Skeletal muscle satellite cell (primary cell): ENCODE data around the gene NPAS2.

ENCODE experiments used
- H3K27me3 ChIP-seq: 2 replicates; pipeline ENCODE4 v1.7.0; 2013; ENCODE audit warnings: low read length; ENCODE audit not compliant: control insufficient read depth, insufficient read depth
- H3K36me3 ChIP-seq: 2 replicates; pipeline ENCODE4 v1.7.0; 2013; ENCODE audit warnings: mild to moderate bottlenecking, control low read depth, low read length; ENCODE audit not compliant: insufficient read depth
- H3K4me1 ChIP-seq: 2 replicates; pipeline ENCODE4 v1.7.0; 2013; ENCODE audit warnings: low read length; ENCODE audit not compliant: control insufficient read depth, insufficient read depth
- H3K4me2 ChIP-seq: 2 replicates; pipeline ENCODE4 v1.7.0; 2013; ENCODE audit warnings: mild to moderate bottlenecking, low read length
- H3K4me3 ChIP-seq: 2 replicates; pipeline ENCODE4 v1.7.0; 2013; ENCODE audit warnings: low read length
- H3K9ac ChIP-seq: 2 replicates; pipeline ENCODE4 v1.7.0; 2013; ENCODE audit warnings: mild to moderate bottlenecking, low read depth, low read length, moderate library complexity
- H3K9me3 ChIP-seq: replicated peaks from 2 replicates; pipeline ENCODE4 v1.7.0; 2013; ENCODE audit warnings: mild to moderate bottlenecking, control low read depth, low read length

Gene NPAS2

GRCh38 chr2:100800915-100801314, 19.0 kb upstream of the NPAS2 start:
- Histone ChIP-seq H3K4me3 (no peak overlapping the region), H3K4me2 (peak overlapping the region; percentile 41), H3K9me3 (no peaks in the 10 kb centered on the region), H3K4me1 (peaks cover 18% of the 10 kb centered on the region), H3K36me3 (no peaks in the 10 kb centered on the region), H3K9ac (peak overlapping the region; percentile 38), H3K27me3 (no peaks in the 10 kb centered on the region)

GRCh38 chr2:100801402-100801801, 18.5 kb upstream of the NPAS2 start:
- Histone ChIP-seq H3K4me1 (peaks cover 18% of the 10 kb centered on the region), H3K4me2 (peak overlapping the region; percentile 41), H3K36me3 (no peaks in the 10 kb centered on the region), H3K27me3 (no peaks in the 10 kb centered on the region), H3K4me3 (no peak overlapping the region), H3K9ac (peak overlapping the region; percentile 57), H3K9me3 (no peaks in the 10 kb centered on the region)

DNA sequence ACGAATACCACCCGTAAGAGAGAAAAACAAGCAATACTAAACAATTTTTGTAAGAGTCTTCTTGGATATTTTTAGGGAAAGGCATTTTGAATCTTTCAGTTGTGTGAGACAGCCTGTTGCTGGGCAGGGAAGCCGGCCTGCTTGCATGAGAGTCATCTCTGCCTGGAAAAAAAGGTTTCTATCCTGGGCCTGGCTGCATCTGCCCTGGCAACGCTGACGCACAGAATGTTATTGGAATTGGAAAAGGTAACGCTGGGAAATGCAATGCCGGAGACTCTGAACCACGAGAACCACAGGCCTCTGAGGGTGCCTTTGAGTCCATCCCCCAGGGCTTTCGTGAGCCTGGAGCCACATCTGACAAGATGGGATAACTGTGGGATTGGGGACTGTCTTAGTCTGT, 17.9 kb upstream of the NPAS2 start:
- no peaks in the 10 kb centered on the region for H3K9me3 ChIP-seq
- no peaks in the 10 kb centered on the region for H3K36me3 ChIP-seq
- H3K27me3 ChIP-seq, result no peaks in the 10 kb centered on the region
- H3K4me2 ChIP-seq, result no peak overlapping the region
- peak overlapping the region; percentile 57 for H3K9ac ChIP-seq
- H3K4me3 ChIP-seq, result no peak overlapping the region
- H3K4me1 ChIP-seq, result peaks cover 18% of the 10 kb centered on the region

DNA sequence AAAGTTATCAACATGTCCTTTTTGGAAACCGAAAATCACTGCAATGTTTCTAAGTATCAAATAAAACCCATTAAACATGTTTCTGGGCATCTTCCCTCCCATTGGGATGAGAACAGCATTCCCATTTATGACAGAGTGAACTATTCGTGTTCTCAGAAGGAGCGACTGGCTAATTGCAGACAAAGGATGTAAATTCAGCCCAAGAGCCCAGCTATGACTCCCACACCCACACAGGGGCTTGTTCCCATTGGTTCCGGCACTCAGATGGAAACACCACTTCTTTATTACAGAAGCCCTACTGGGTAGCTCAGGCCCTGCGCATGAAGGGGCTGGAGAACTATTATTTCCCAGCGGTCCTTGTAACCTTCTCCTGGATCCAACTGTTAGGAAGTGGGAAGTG, 16.6 kb upstream of the NPAS2 start:
- Histone ChIP-seq H3K4me1 (peaks cover 18% of the 10 kb centered on the region), H3K27me3 (no peaks in the 10 kb centered on the region), H3K4me2 (no peak overlapping the region), H3K9ac (no peak overlapping the region), H3K9me3 (no peaks in the 10 kb centered on the region), H3K36me3 (no peaks in the 10 kb centered on the region), H3K4me3 (no peak overlapping the region)

- Histone ChIP-seq H3K4me3 (no peak overlapping the region), H3K4me1 (peaks cover 4% of the 10 kb centered on the region), H3K36me3 (no peaks in the 10 kb centered on the region), H3K27me3 (no peaks in the 10 kb centered on the region), H3K4me2 (no peak overlapping the region), H3K9ac (no peak overlapping the region), H3K9me3 (no peaks in the 10 kb centered on the region)
These were observed 13.4 kb upstream of the NPAS2 start for GRCh38 chr2:100806550-100806949.

DNA sequence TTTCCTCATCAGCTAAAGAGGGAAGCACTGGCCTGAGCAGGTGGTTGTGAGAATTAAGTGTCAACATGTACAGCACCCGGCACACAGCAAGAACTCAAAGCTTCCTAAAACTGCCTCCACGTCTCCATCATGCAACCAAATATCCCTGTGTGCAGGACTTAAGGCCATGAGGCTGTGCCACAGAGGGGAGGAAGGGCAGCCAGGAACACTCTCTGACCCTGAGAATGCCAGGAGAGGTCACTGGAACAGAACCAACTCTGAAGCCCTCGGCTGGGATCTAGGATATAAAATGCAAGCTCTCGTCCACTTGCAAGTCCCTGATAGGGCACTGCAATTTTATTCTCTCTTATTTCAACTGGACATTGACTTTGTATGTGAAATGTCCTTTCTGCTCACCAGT, 12.2 kb upstream of the NPAS2 start:
- H3K9ac ChIP-seq, result no peak overlapping the region
- no peak overlapping the region for H3K4me2 ChIP-seq
- no peaks in the 10 kb centered on the region for H3K27me3 ChIP-seq
- no peak overlapping the region for H3K4me3 ChIP-seq
- no peaks in the 10 kb centered on the region for H3K4me1 ChIP-seq
- H3K9me3 ChIP-seq, result no peaks in the 10 kb centered on the region
- H3K36me3 ChIP-seq, result no peaks in the 10 kb centered on the region

- H3K4me1 ChIP-seq, result peaks cover 5% of the 10 kb centered on the region
- H3K27me3 ChIP-seq, result no peaks in the 10 kb centered on the region
These were observed 11.4 kb upstream of the NPAS2 start for GRCh38 chr2:100808582-100808981.

GRCh38 chr2:100809506-100809905, 10.4 kb upstream of the NPAS2 start:
- Histone ChIP-seq H3K4me3 (no peak overlapping the region), H3K9ac (no peak overlapping the region), H3K4me2 (no peak overlapping the region)

More at GRCh38 chr2:100808582-100808981, 11.4 kb upstream of the NPAS2 start:
- Histone ChIP-seq H3K4me2 (no peak overlapping the region), H3K9me3 (no peaks in the 10 kb centered on the region), H3K9ac (no peak overlapping the region), H3K4me3 (no peak overlapping the region), H3K36me3 (no peaks in the 10 kb centered on the region)

DNA sequence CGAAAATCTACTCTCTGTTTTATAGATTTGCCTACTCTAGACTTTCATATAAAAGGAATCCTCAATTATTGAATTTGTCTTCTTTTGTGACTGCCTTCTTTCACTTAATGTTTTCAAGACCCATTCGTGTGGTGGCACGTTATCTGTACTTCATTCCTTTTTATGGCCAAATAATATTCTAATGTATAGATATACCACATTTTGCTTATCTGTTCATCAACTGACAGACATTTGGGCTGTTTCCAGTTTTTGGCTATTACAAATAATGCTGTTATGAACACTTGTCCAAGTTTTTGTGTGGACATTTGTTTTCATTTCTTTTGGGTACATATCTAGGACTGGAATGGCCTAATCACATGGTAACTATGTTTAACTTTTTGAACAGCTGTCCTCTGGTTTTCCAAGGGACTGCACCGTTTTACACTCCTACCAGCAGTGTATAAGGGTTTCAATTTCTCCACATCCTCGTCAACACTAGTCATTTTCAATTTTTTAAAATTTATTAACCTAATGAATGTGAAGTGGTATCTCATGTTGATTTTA, 9.3 kb upstream of the NPAS2 start:
- H3K4me1 ChIP-seq, result peaks cover 12% of the 10 kb centered on the region
- H3K27me3 ChIP-seq, result no peaks in the 10 kb centered on the region
- H3K9me3 ChIP-seq, result no peaks in the 10 kb centered on the region
- no peaks in the 10 kb centered on the region for H3K36me3 ChIP-seq
- H3K4me3 ChIP-seq, result no peak overlapping the region
- H3K4me2 ChIP-seq, result no peak overlapping the region
- H3K9ac ChIP-seq, result no peak overlapping the region

More at GRCh38 chr2:100809506-100809905, 10.4 kb upstream of the NPAS2 start:
- Histone ChIP-seq H3K4me1 (peaks cover 12% of the 10 kb centered on the region), H3K36me3 (no peaks in the 10 kb centered on the region), H3K27me3 (no peaks in the 10 kb centered on the region), H3K9me3 (no peaks in the 10 kb centered on the region)

DNA sequence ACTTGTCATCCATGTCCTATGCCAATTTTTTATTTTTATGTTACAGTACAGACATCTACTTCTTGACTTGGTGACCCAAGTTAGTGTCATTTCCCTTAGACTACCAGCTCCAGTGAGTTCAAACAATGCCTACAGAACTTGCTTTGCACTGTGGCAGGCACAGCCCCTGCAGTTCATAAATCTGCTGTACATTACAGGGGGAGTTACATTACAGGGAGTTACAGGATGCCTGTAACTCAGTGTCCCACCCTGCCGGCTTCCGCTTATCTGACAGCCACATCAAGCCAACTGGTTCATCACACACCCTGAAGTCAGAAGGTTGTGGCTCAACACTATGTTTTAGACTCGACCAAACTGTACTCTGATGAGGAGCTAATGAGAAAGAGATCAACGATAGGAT, 7.8 kb upstream of the NPAS2 start:
- H3K36me3 ChIP-seq, result no peaks in the 10 kb centered on the region
- H3K4me3 ChIP-seq, result no peak overlapping the region
- no peaks in the 10 kb centered on the region for H3K9me3 ChIP-seq
- H3K27me3 ChIP-seq, result no peaks in the 10 kb centered on the region
- peaks cover 12% of the 10 kb centered on the region for H3K4me1 ChIP-seq
- H3K9ac ChIP-seq, result no peak overlapping the region
- H3K4me2 ChIP-seq, result no peak overlapping the region

DNA sequence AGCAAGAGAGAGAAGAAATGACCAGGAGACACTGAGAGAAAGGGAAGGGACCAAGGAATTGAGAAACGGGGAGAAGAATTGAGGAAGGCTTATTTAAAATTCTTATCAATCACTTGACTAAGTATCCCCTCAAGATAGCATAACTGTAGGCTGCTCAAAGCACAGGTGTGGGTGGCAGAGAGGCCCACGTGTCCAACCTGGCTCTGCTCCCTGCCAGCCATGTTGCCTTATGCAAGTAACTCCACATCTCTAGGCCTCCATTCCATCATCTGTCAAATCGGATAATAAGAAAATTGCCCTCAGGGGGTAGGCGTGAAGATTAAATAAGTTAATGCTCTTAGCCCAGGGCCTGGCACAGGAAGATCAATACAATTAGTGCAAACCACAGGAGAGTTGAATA, 7.4 kb upstream of the NPAS2 start:
- Histone ChIP-seq H3K4me1 (peaks cover 16% of the 10 kb centered on the region), H3K9me3 (no peaks in the 10 kb centered on the region), H3K4me2 (no peak overlapping the region), H3K27me3 (no peaks in the 10 kb centered on the region), H3K9ac (no peak overlapping the region), H3K4me3 (no peak overlapping the region), H3K36me3 (no peaks in the 10 kb centered on the region)

DNA sequence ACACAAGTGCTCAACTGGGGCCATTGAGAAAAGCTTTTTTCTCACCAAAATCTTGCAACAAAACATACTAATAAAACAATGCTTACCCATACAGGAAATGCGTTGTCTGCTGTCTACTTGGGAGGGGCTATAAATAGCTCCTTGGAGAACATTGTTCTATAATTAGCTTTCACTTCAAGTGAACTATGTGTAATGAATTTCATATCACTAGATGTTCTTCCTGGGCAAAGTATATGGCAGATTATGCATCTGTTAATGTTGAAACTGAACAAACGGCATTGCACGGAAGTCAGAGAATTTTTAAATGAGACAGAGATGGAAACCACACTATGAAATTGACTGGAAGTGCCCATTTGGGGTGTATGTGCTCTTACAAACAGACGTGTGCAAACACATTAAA, 6.4 kb upstream of the NPAS2 start:
- H3K36me3 ChIP-seq, result no peaks in the 10 kb centered on the region
- no peaks in the 10 kb centered on the region for H3K9me3 ChIP-seq
- H3K4me3 ChIP-seq, result no peak overlapping the region
- H3K9ac ChIP-seq, result no peak overlapping the region
- no peak overlapping the region for H3K4me2 ChIP-seq
- H3K4me1 ChIP-seq, result peaks cover 25% of the 10 kb centered on the region
- no peaks in the 10 kb centered on the region for H3K27me3 ChIP-seq
